Measurements from ENCODE around the gene TRMT11. TPM values are rescaled to one million over a fixed set of nuclear protein-coding genes. Genes with fewer than 3 reads are reported as not detected.

TRMT11 gene
- total RNA-seq, 1 donor from 2014 or later = 28.7 TPM

DNA sequence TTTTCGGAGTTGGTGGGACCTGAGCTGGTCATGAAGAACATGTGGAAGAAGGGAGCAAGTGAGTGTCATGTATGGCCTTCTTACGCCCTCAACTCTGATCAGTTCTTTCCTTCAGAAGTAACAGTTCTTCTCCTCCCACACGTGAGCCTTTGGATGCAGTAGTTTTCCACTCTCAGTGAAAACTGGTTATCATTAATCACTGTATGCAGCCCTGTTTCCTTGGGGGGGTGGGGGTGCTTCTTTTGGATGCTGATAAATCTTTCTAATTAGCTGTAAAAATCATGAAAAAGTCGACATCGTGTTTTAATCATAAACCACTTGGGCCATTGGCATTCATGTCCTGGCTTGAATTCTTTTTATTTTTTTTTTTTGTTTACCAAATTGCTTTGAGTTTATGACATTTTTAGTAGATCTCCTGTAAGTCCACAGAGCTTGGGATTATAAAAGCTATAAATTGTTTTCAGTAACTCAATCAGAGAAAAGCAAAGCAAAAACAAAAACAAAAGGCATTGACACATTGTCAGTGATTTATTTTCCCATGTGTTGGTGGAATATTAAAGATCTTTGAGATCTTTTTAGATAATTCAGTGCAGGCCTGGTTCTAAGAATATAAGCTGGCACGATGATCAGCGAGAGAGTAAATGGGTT, 84.8 kb downstream of the TRMT11 start:
- Histone ChIP-seq H3K36me3 (ENCODE audit: control insufficient read depth, insufficient read depth, low read length) (no peaks in the 10 kb centered on the region), H3K4me3 (ENCODE audit: low read depth, low read length) (no peak overlapping the region), H3K27me3 (ENCODE audit: control insufficient read depth, insufficient read depth, low read length) (no peaks in the 10 kb centered on the region)
- DNase-seq (ENCODE audit: low read depth) (no peak), FAIRE-seq (no peak)
- no peak for TF ChIP-seq CTCF (IDR thresholded peaks at IDR 0.05; ENCODE audit: insufficient read depth, low read length, severe bottlenecking)

- TF ChIP-seq CTCF (IDR thresholded peaks at IDR 0.05; ENCODE audit: insufficient read depth, low read length, severe bottlenecking) = no peak
- no peak for DNase-seq (ENCODE audit: low read depth)
Measured at GRCh38 chr6:126072172-126072571, 85.8 kb downstream of the TRMT11 start.

DNA sequence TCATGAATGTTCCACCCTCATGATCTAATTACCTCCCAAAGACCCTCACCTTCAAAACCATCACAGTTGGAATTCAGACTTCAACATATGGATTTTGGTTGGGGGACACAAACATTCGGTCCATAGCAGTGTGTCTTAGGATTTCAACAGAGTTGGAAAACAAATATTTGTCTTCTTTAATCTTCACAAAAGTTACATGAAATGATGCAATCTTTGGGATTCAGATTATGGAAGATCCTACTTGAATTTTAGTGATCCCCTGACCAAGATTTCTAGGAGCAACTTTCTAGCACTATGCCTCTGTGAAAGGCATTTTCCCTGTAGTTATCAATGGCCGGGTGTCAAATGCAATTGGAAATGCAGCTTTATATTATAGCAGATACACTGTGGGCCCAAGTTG, 86.5 kb downstream of the TRMT11 start:
- no peaks in the 10 kb centered on the region for H3K27me3 ChIP-seq (ENCODE audit: control insufficient read depth, insufficient read depth, low read length)
- no peaks in the 10 kb centered on the region for H3K36me3 ChIP-seq (ENCODE audit: control insufficient read depth, insufficient read depth, low read length)
- TF ChIP-seq CTCF (IDR thresholded peaks at IDR 0.05; ENCODE audit: insufficient read depth, low read length, severe bottlenecking) = no peak
- DNase-seq (ENCODE audit: low read depth) (no peak), FAIRE-seq (no peak)
- H3K4me3 ChIP-seq (ENCODE audit: low read depth, low read length) = no peak overlapping the region

More at GRCh38 chr6:126072172-126072571, 85.8 kb downstream of the TRMT11 start:
- H3K36me3 ChIP-seq (ENCODE audit: control insufficient read depth, insufficient read depth, low read length) = no peaks in the 10 kb centered on the region
- no peaks in the 10 kb centered on the region for H3K27me3 ChIP-seq (ENCODE audit: control insufficient read depth, insufficient read depth, low read length)
- H3K4me3 ChIP-seq (ENCODE audit: low read depth, low read length) = no peak overlapping the region
- no peak for FAIRE-seq

DNA sequence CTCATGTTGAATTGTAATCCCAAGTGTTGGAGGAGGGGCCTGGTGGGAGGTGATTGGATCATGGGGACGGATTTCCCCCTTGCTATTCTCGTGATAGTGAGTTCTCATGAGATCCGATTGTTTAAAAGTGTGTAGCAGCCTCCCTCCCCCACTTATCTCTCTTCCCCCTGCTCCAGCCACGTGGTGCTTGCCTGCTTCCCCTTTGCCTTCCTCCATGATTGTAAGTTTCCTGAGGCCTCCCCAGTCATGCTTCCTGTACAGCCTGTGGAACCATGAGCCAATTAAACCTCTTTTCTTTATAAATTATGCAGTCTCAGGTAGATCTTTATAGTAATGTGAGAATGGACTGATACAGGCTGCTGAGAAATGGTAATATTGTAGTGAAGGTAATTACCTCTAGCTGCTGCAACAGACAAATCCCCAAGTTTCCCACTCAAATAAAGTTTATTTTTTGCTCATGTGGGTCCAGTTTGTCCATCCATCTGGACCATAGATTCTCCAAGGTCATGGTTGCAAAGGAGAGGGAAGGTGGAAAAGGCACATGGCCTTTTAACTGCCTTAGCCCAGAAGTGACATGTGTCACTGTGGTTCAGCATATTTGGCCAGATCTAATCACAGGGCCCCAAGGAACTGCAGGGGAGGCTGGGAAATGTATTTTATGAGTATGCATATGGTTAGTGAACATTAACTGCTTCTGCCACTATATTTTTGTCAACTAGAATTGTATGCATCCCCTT, 89.2 kb downstream of the TRMT11 start:
- H3K27me3 ChIP-seq (ENCODE audit: control insufficient read depth, insufficient read depth, low read length) = no peaks in the 10 kb centered on the region
- H3K4me3 ChIP-seq (ENCODE audit: low read depth, low read length) = no peak overlapping the region
- FAIRE-seq (no peak), DNase-seq (ENCODE audit: low read depth) (no peak)
- H3K36me3 ChIP-seq (ENCODE audit: control insufficient read depth, insufficient read depth, low read length) = no peaks in the 10 kb centered on the region
- TF ChIP-seq CTCF (IDR thresholded peaks at IDR 0.05; ENCODE audit: insufficient read depth, low read length, severe bottlenecking) = no peak

- no peak for FAIRE-seq
- DNase-seq (ENCODE audit: low read depth) = no peak
- no peaks in the 10 kb centered on the region for H3K36me3 ChIP-seq (ENCODE audit: control insufficient read depth, insufficient read depth, low read length)
Measured at GRCh38 chr6:126076992-126077664, 90.8 kb downstream of the TRMT11 start.

More at GRCh38 chr6:126076992-126077664, 90.8 kb downstream of the TRMT11 start:
- H3K27me3 ChIP-seq (ENCODE audit: control insufficient read depth, insufficient read depth, low read length) = no peaks in the 10 kb centered on the region
- no peak for TF ChIP-seq CTCF (IDR thresholded peaks at IDR 0.05; ENCODE audit: insufficient read depth, low read length, severe bottlenecking)
- H3K4me3 ChIP-seq (ENCODE audit: low read depth, low read length) = no peak overlapping the region

Data from bronchial epithelial cell (primary cell).